Testis (tissue), 2 donors: Measurements from ENCODE around the gene GJA9.

ENCODE experiments used
- POLR2A ChIP-seq: fragments of 450-650 bp; IDR thresholded peaks from one replicate; pipeline ENCODE4 v1.6.1; 2017; ENCODE audit warnings: antibody characterized with exemption, mild to moderate bottlenecking, moderate library complexity
- TF ChIP-seq, protein P1 (sequence below), 3 experiments: fragments of 450-650 bp in 2 of 3; fragments of 200-600 bp in 1 of 3; sonication (generic) in 1 of 3; IDR thresholded peaks; one replicate each; pipeline ENCODE4 v1.5.1; 2016 to 2019; ENCODE audit warnings: antibody characterized with exemption in 3 of 3, mild to moderate bottlenecking in 2 of 3, moderate library complexity in 1 of 3

- TF ChIP-seq, protein P1, sequence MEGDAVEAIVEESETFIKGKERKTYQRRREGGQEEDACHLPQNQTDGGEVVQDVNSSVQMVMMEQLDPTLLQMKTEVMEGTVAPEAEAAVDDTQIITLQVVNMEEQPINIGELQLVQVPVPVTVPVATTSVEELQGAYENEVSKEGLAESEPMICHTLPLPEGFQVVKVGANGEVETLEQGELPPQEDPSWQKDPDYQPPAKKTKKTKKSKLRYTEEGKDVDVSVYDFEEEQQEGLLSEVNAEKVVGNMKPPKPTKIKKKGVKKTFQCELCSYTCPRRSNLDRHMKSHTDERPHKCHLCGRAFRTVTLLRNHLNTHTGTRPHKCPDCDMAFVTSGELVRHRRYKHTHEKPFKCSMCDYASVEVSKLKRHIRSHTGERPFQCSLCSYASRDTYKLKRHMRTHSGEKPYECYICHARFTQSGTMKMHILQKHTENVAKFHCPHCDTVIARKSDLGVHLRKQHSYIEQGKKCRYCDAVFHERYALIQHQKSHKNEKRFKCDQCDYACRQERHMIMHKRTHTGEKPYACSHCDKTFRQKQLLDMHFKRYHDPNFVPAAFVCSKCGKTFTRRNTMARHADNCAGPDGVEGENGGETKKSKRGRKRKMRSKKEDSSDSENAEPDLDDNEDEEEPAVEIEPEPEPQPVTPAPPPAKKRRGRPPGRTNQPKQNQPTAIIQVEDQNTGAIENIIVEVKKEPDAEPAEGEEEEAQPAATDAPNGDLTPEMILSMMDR (IDR thresholded peaks at IDR 0.05): no peak
- no peak for TF ChIP-seq POLR2A
Measured at GRCh38 chr1:38827318-38827717, 54.1 kb downstream of the GJA9 start.
